ENCODE data around the gene USP5.
"Not testable (repeated sequence)": the region's sequence is repeated elsewhere in the genome, so short reads cannot be mapped to it uniquely, and the experiment has no call there.

USP5 gene

DNA sequence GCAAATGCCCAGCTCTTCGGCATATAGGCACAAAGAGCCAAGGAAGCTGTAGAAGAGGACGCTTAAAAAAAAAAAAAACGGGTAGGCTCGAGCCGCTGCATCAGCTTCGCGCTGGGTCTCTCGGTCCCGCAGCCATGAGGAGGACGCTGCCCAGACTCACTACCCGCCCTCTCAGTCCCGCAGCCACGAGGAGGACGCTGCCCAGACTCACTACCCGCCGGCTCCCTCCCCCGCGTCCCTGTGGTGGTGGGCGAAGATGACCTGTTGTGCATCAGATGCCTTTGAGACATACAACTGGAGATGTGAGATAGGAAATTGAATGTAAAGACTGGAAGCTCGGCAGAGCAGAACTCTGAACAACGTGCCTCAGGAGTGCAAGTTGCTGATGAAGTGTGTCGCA is 32.6 kb downstream of the USP5 start:
- in situ Hi-C loops (cut with MboI; ENCODE audit: low sequenced_read_pairs), result no loop called here

DNA sequence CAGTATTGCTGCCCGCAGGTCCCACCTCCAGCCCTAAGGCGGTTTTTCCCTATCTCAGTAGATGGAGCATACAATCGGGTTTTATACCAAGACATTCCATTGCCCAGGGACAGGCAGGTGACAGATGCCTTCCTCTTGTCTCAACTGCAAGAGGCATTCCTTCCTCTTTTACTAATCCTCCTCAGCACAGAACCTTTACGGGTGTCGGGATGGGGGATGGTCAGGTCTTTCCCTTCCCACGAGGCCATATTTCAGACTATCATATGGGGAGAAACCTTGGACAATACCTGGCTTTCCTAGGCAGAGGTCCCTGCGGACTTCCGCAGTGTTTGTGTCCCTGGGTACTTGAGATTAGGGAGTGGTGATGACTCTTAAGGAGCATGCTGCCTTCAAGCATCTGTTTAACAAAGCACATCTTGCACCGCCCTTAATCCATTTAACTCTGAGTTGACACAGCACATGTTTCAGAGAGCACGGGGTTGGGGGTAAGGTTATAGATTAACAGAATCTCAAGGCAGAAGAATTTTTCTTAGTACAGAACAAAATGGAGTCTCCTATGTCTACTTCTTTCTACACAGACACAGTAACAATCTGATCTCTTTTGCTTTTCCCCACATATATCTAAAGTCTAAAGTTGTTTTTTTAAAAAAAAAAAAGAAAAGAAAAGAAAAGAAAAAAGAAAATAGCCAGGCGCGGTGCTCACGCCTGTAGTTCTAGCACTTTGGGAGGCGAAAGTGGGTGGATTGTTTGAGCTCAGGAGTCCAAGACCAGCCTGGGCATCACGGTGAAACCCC is 34.5 kb downstream of the USP5 start:
- in situ Hi-C loops (cut with MboI; ENCODE audit: low sequenced_read_pairs), result not testable (repeated sequence)

DNA sequence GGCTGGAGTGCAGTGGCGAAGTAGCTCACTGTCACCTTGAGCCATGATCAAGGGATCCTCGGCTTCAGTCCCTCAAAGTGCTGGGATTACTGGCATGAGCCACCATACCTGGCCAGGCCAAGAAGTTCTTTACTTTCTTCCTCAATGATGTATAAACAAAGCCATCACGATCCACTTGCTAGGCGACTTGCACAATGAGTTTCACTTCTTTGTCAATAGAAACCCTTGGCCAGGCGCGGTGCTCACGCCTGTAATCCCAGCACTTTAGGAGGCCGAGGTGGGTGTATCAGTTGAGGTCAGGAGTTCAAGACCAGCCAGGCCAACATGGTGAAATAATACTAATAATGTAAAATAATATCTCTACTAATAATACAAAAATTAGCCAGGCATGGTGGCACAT is 35.5 kb downstream of the USP5 start:
- in situ Hi-C loops (cut with MboI; ENCODE audit: low sequenced_read_pairs), result no loop called here

DNA sequence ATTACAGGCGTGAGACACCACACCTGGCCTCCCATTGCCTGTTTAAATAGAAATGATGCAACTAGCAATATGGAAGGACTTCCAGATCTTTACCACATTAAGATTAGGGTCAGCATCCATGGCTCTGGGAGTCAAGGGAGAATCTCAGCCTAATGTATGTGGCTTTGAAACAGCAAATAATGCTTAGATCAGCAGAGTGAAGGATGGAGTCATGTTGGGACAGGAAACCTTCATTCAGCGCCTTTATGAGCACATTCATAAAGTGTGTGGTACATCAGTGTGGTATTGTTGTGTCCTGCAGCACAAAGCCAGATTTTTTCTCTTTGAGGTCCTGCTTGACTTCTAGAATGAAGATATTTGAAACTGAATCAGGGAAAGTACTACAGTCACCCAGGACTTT is 36.4 kb downstream of the USP5 start:
- in situ Hi-C loops (cut with MboI; ENCODE audit: low sequenced_read_pairs), result no loop called here

DNA sequence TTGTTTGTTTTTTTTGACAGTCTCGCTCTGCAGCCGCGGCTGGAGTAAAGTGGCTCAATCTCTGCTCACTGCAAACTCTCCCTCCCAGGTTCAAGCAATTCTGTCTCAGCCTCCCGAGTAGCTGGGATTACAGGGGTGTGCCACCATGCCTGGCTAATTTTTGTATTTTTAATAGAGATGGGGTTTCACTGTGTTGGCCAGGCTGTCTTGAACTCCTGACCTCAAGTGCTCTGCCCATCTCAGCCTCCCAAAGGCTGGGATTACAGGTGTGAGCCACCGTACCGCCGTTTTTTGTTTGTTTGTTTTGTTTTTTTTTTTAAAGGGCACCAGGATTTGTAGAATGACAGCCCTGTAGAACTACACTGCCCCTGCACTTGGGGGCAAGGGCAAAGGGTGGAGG is 36.8 kb downstream of the USP5 start:
- in situ Hi-C loops (cut with MboI; ENCODE audit: low sequenced_read_pairs), result not testable (repeated sequence)

DNA sequence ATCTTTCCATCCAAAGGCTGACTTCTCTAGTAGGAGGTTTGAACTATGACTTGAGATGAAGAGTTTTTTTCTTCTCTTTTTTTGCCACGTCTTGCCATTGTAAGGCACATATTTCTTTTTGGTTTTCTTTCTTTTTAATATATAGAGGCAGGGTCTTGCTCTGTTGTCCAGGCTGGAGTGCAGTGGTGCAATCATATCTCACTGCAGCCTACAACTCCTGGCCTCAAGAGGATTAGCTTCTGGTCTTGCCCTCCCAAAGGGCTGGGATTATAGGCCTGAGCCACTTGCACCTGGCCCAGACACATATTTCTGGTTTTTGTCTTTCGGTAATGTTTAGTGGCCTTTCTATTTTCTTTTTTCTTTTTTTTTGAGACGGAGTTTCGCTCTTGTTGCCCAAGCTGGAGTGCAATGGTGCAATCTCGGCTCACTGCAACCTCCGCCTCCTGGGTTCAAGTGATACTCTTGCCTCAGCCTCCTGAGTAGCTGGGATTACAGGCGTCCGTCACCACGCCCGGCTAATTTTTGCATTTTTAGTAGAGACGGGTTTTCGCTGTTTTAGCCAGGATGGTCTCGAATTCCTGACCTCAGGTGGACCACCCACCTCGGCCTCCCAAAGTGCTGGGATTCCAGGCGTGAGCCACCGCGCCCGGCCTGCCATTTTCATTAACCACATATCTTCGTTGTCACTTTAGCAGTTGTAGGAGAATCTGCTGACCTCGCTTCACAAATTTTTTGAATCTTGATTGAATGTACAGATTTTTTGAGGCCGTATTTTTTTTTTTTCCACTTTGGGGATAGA is 38.0 kb downstream of the USP5 start:
- in situ Hi-C loops (cut with MboI; ENCODE audit: low sequenced_read_pairs), result not testable (repeated sequence)

DNA sequence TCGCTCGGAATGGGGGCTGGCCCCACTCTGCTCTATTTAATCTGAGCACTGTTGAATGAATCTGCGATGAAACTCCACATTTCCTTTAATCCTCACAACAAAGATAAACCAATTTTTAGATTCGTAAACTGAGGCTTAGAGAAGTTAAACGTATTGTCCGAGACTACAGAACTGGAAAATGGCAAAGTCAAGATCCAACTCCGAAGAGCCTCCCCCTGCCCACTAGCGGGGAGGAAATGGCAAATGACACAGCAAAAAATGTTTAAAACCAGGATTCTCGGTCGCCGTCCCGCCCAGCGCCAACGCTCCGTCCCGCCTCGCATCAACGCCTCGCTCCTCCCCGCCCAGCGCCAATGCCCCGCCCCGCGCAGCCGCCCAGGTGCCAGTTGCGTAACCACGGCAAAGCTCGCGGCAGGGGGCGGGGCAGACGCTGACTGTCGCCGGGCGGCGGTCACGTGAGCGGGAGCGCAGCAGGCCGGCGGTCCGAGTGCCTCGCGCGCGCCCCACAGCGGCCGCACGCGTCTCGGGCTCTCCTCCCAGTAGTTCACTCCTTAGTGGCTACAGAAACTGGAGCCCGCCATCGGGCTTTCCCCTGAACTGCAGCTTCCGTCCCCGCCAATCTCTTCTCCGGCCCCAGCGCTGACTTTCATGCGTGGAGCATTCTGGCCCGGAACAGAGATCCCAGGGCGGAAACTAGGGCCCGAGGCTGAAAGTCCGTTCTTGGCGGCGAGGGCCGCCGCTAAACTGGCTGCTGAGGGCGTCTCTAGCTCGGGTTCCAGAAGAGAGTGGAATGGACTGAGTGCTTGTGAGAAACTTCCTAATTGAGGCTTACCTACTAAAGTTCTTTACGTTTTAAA is 39.1 kb downstream of the USP5 start:
- in situ Hi-C loops (cut with MboI; ENCODE audit: low sequenced_read_pairs), result no loop called here

DNA sequence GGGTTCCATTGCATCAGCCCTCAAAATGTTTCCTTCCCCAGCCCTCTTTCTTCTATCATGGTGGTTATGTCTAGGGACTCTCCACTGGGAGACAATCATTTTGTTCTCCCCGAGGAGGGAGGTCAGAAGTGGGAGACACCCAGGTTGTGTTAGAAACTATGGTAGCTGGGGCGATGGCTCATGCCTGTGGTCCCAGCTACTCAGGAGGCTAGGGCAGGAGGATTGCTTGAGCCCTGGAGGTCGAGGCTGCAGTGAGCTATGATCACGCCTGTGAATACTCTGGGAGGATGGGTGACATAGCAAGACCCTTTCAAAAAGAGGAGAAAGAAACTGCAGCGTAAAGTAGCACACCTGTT is 39.7 kb downstream of the USP5 start:
- in situ Hi-C loops (cut with MboI; ENCODE audit: low sequenced_read_pairs), result no loop called here

DNA sequence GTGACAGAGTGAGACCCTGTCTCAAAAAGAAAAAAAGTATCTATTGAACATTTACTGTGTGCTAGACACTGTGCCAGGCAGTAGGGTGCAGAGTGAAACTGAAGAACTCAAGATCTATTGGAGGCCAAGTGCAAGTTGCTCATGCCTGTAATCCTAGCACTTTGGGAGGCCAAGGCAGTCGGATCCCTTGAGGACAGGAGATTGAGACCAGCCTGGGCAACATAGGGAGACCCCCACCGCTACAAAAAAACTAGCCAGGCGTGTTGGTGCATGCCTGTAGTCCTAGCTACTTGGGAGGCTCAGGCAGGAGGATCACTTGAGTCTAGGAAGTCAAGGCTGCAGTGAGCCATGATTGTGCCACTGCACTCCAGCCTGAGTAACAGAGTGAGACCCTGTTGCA is 40.7 kb downstream of the USP5 start:
- in situ Hi-C loops (cut with MboI; ENCODE audit: low sequenced_read_pairs), result not testable (repeated sequence)

DNA sequence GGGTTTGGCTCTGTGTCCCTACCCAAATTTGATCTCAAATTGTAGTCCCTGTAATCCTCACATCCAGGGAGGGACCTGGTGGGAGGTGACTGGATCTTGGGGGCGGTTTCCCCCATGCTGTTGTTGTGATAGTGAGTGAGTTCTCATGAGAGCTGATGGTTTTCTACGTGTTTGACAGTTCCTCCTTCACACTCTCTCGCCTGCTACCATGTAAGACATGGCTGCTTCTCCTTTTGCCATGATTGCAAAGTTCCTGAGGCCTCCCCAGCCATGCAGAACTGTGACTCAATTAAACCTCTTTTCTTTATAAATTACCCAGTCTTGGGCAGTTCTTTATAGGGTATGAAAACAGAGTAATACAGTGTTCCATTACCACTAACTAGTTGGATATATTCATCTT is 42.4 kb downstream of the USP5 start:
- in situ Hi-C loops (cut with MboI; ENCODE audit: low sequenced_read_pairs), result no loop called here

DNA sequence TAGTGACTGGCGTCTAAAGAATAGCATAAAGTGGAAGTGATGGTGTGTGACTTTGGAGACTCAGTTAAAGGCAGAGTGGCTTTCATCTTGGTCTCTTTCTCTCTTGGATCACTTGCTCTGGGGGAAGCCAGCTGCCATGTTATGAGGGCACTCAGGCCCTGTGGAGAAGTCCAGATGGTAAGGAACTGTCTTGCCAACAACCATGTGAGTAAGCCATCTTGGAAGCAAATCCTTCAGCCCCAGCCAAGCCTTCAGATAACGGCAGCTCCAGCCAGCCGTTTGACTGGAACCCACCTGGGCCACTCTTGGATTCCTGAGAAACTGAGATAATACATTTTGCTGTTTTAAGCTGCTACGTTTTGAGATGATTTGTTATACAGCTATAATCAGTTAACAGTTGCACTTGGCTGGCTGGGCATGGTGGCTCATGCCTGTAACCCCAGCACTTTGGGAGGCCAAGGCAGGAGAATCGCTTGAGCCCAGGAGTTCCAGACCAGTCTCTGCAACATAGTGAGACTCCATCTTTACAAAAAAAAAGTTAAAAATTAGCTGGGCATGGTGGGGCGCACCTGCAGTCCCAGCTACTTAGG is 45.0 kb downstream of the USP5 start:
- in situ Hi-C loops (cut with MboI; ENCODE audit: low sequenced_read_pairs), result no loop called here

DNA sequence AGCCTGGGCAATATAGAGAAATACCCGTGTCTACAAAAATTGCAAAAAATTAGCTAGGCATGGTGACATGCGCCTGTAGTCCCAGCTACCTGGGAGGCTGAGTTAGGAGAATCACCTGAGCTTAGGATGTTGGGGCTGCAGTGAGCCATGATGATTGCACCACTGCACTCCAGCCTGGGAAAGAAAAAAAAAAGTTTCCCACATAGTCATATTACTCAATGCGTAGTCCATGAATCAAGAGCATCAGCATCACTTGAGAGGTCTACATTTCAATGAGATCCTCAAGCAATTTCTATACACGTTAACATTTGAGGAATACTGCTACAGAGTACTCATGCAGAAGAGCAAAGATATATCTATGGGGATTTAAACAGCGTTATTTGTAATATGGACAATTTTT is 47.5 kb downstream of the USP5 start:
- in situ Hi-C loops (cut with MboI; ENCODE audit: low sequenced_read_pairs), result no loop called here

DNA sequence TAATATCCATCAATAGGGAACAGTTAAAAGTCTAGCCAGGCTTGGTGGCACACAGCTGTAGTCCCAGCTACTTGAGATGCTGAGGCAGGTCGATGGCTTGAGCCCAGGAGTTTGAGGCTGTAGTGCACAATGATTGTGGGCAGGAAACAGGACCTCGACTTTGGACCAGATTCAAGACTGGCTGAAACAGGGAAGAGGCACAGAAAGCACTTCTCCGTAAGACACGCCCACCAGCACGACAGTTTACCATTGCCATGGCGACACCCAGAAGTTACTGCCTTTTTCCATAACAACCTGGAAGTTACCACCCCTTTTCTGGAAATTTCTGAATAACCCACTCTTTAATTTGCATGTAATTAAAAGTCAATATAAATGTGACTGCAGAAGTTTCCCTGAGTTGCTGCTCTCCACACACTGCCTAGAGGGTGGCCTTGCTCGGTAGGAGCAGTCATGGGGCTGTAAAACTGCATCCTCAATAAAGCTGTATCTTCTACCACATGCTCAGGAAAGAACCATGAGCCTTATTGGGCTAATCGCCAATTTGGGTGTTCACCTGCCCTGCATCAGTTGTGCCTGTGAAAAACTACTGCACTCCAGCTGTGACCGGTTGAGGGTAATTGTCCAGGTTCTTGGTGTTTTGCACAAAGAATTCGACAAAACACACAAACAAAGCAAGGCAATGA is 48.0 kb downstream of the USP5 start:
- in situ Hi-C loops (cut with MboI; ENCODE audit: low sequenced_read_pairs), result no loop called here

DNA sequence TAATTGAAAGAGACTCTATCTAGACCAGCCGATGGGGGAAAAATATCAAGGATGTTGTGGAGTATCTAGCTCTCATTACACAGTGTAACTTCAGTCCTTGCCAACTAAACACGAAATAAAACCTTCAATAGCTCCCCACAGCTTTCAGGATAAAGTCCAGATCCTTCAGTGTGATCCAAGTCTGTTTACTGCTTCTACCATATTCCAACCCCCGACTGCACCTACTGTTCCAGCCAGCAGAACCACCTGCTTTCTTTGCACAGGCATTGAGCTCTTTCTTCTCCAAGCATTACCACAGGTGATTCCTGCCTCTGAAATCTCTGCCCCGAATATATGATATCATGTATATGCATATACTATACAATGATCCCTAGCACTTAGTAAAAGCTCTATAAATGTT is 50.5 kb downstream of the USP5 start:
- in situ Hi-C loops (cut with MboI; ENCODE audit: low sequenced_read_pairs), result no loop called here

DNA sequence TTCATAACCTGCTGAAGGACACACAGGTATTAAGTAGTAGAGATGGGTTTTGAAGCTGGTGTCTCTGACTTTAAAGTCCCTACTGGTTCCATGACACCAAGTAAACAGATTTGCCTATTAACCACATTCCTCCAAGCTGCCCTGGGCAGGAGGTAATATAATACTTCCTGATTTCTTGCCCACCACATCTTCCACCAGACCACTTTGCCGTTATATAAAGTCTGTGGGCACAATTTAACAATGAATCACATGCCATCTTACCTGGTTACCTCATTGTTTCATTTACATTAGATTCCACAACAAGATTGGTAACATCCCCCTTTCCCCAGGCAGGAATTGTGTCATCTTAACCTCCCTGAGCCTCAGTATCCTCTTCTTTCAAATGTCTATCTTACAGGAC is 51.8 kb downstream of the USP5 start:
- in situ Hi-C loops (cut with MboI; ENCODE audit: low sequenced_read_pairs), result no loop called here

DNA sequence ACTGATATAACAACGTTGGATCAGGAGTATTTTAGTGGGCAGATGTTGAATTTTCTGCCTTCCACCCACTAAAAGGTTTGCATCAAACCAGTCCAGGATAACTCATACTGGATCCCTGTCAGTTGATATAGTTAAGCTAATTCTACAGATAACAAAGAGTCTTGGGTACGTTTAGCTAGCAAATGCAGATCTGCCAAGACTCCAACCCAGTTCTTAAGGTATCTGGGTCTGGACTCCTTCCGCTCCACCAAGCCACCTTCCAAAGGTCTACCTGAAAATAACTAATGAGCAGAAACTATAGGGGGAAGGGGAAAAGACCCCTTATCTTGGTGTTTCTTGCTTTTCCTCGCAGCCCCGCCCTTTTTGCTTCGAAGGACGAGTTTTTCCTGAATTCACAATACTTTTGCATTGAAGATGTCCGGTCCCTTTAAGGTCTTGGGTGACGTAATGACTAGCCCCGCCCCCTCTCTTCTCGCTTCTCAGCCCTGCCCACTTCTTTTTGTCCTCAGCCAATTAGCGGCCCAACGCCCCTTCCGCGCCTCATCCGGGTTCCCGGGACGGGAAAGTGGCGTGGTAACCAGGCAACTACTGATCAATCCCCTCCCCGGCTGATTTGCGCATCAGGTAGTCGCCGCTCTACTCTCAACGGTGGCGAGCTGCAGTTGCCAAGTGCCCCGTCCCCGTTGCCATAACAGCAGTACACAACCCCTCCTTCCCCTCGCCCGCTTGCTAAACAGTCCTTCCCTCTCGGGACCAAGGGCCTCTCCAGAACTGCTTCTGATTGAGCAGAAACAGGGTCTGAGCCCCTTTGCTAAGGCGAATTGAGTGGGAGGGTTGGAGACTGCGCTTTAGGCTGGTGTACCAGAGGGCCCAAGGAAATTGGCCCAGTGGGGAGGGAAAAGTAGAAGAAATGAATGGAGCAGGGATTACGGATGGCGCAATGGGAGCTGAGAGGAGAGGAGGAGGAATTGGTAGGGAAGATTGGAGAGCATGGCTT is 52.6 kb downstream of the USP5 start, which contains the start of gene LRRC23:
LRRC23 (plus strand) TSS at position 543 of the 997 bp plus-strand sequence. CDS start 812 bp downstream, outside the sequence.
- in situ Hi-C loops (cut with MboI; ENCODE audit: low sequenced_read_pairs), result no loop called here

DNA sequence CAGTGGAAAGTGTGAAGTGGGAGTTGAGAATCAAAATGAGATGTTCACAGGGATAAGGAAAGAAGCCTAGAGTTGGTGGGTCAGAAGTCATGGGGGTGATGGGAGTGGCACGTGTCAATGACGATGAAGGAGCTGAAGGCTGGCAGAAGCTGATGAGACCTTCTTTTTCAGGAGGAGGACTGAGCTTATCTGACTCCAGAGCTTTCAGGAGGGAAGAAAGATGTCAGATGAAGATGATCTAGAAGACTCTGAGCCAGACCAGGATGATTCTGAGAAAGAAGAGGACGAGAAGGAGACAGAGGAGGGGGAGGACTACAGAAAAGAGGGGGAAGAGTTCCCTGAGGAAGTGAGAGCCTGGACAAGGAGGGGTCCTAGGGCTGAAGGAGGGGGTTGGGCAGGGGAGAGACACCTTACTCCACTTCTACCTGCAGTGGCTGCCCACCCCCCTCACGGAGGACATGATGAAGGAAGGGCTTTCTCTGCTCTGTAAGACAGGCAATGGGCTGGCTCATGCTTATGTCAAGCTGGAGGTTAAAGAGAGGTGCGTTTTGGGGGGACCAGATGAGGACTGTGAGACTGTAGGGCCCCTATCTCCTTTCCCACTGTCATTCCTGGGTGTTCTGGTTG is 53.6 kb downstream of the USP5 start:
- in situ Hi-C loops (cut with MboI; ENCODE audit: low sequenced_read_pairs), result no loop called here

DNA sequence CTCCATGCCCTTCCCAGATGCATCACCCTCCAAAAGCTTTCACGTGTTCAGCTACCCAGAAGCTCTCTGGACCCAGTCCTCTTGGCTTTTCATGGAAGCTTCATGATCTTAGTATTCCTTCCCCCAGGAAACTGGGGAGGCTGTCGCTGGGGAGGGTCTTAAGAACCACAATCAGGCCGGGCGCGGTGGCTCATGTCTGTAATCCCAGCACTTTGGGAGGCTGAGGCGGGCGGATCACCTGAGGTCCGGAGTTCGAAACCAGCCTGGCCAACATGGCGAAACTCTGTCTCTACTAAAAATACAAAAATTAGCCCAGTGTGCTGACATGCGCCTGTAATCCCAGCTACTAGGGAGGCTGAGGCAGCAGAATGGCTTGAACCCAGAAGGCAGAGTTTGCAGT is 56.2 kb downstream of the USP5 start:
- in situ Hi-C loops (cut with MboI; ENCODE audit: low sequenced_read_pairs), result not testable (repeated sequence)
